ENCODE results near the gene PCDH19.

The PCDH19 gene

GRCh38 chrX:100363896-100364295 lies 46.2 kb downstream of the PCDH19 start:
- H3K9me3 ChIP-seq (ENCODE audit: control insufficient read depth, insufficient read depth, low read length): no peaks in the 10 kb centered on the region
- H3K4me1 ChIP-seq (ENCODE audit: insufficient read depth, low read length): peaks cover 4% of the 10 kb centered on the region; the same call in 1 of the 2 replicates
- no peak overlapping the region for H3K9ac ChIP-seq (ENCODE audit: low read depth, low read length)
- H3K36me3 ChIP-seq (ENCODE audit: insufficient read depth, low read length): no peaks in the 10 kb centered on the region

GRCh38 chrX:100358766-100359165 lies 51.3 kb downstream of the PCDH19 start:
- Histone ChIP-seq H3K36me3 (ENCODE audit: insufficient read depth, low read length) (no peaks in the 10 kb centered on the region), H3K9me3 (ENCODE audit: control insufficient read depth, insufficient read depth, low read length) (no peaks in the 10 kb centered on the region), H3K4me1 (ENCODE audit: insufficient read depth, low read length) (no peaks in the 10 kb centered on the region), H3K9ac (ENCODE audit: low read depth, low read length) (no peak overlapping the region)

GRCh38 chrX:100356351-100356896 lies 53.6 kb downstream of the PCDH19 start:
- no peaks in the 10 kb centered on the region for H3K36me3 ChIP-seq (ENCODE audit: insufficient read depth, low read length)
- no peak overlapping the region for H3K9ac ChIP-seq (ENCODE audit: low read depth, low read length)
- peaks cover 4% of the 10 kb centered on the region; the same call in 1 of the 2 replicates for H3K4me1 ChIP-seq (ENCODE audit: insufficient read depth, low read length)
- H3K9me3 ChIP-seq (ENCODE audit: control insufficient read depth, insufficient read depth, low read length): no peaks in the 10 kb centered on the region

- H3K4me1 ChIP-seq (ENCODE audit: insufficient read depth, low read length): peaks cover 7% of the 10 kb centered on the region; the same call in 1 of the 2 replicates
- H3K9ac ChIP-seq (ENCODE audit: low read depth, low read length): no peak overlapping the region
- H3K9me3 ChIP-seq (ENCODE audit: control insufficient read depth, insufficient read depth, low read length): no peaks in the 10 kb centered on the region
- no peaks in the 10 kb centered on the region for H3K36me3 ChIP-seq (ENCODE audit: insufficient read depth, low read length)
Measured at GRCh38 chrX:100355680-100356079, 54.4 kb downstream of the PCDH19 start.

GRCh38 chrX:100353326-100353725 lies 56.7 kb downstream of the PCDH19 start:
- H3K9me3 ChIP-seq (ENCODE audit: control insufficient read depth, insufficient read depth, low read length): no peaks in the 10 kb centered on the region

GRCh38 chrX:100350704-100351489 lies 59.2 kb downstream of the PCDH19 start:
- H3K36me3 ChIP-seq (ENCODE audit: insufficient read depth, low read length): no peaks in the 10 kb centered on the region
- H3K4me1 ChIP-seq (ENCODE audit: insufficient read depth, low read length): peaks cover 7% of the 10 kb centered on the region; the same call in 1 of the 2 replicates
- H3K9ac ChIP-seq (ENCODE audit: low read depth, low read length): no peak overlapping the region
- H3K9me3 ChIP-seq (ENCODE audit: control insufficient read depth, insufficient read depth, low read length): 0 out of 2 replicates have a peak, but pooled peaks cover 2% of the 10 kb centered on the region

More at GRCh38 chrX:100353326-100353725, 56.7 kb downstream of the PCDH19 start:
- Histone ChIP-seq H3K4me1 (ENCODE audit: insufficient read depth, low read length) (peaks cover 7% of the 10 kb centered on the region; the same call in 1 of the 2 replicates), H3K9ac (ENCODE audit: low read depth, low read length) (no peak overlapping the region), H3K36me3 (ENCODE audit: insufficient read depth, low read length) (no peaks in the 10 kb centered on the region)

GRCh38 chrX:100349391-100349790 lies 60.7 kb downstream of the PCDH19 start:
- H3K9ac ChIP-seq (ENCODE audit: low read depth, low read length): no peak overlapping the region
- no peaks in the 10 kb centered on the region for H3K36me3 ChIP-seq (ENCODE audit: insufficient read depth, low read length)
- 0 out of 2 replicates have a peak, but pooled peaks cover 2% of the 10 kb centered on the region for H3K9me3 ChIP-seq (ENCODE audit: control insufficient read depth, insufficient read depth, low read length)
- peaks cover 7% of the 10 kb centered on the region; the same call in 1 of the 2 replicates for H3K4me1 ChIP-seq (ENCODE audit: insufficient read depth, low read length)

GRCh38 chrX:100341142-100341510 lies 68.9 kb downstream of the PCDH19 start:
- no peaks in the 10 kb centered on the region for H3K9me3 ChIP-seq (ENCODE audit: control insufficient read depth, insufficient read depth, low read length)
- no peak overlapping the region for H3K9ac ChIP-seq (ENCODE audit: low read depth, low read length)
- H3K36me3 ChIP-seq (ENCODE audit: insufficient read depth, low read length): no peaks in the 10 kb centered on the region
- no peaks in the 10 kb centered on the region for H3K4me1 ChIP-seq (ENCODE audit: insufficient read depth, low read length)

- Histone ChIP-seq H3K9me3 (ENCODE audit: control insufficient read depth, insufficient read depth, low read length) (no peaks in the 10 kb centered on the region), H3K9ac (ENCODE audit: low read depth, low read length) (no peak overlapping the region), H3K36me3 (ENCODE audit: insufficient read depth, low read length) (no peaks in the 10 kb centered on the region), H3K4me1 (ENCODE audit: insufficient read depth, low read length) (no peaks in the 10 kb centered on the region)
Measured at GRCh38 chrX:100340491-100341141, 69.5 kb downstream of the PCDH19 start.

- H3K9ac ChIP-seq (ENCODE audit: low read depth, low read length): no peak overlapping the region
- no peaks in the 10 kb centered on the region for H3K4me1 ChIP-seq (ENCODE audit: insufficient read depth, low read length)
- H3K9me3 ChIP-seq (ENCODE audit: control insufficient read depth, insufficient read depth, low read length): no peaks in the 10 kb centered on the region
- H3K36me3 ChIP-seq (ENCODE audit: insufficient read depth, low read length): no peaks in the 10 kb centered on the region
Measured at GRCh38 chrX:100328351-100328750, 81.7 kb downstream of the PCDH19 start.

- Histone ChIP-seq H3K9ac (ENCODE audit: low read depth, low read length) (no peak overlapping the region), H3K9me3 (ENCODE audit: control insufficient read depth, insufficient read depth, low read length) (no peaks in the 10 kb centered on the region), H3K36me3 (ENCODE audit: insufficient read depth, low read length) (no peaks in the 10 kb centered on the region), H3K4me1 (ENCODE audit: insufficient read depth, low read length) (no peaks in the 10 kb centered on the region)
Measured at GRCh38 chrX:100319716-100320115, 90.4 kb downstream of the PCDH19 start.

GRCh38 chrX:100316987-100317386 lies 93.1 kb downstream of the PCDH19 start:
- Histone ChIP-seq H3K36me3 (ENCODE audit: insufficient read depth, low read length) (no peaks in the 10 kb centered on the region), H3K4me1 (ENCODE audit: insufficient read depth, low read length) (no peaks in the 10 kb centered on the region), H3K9me3 (ENCODE audit: control insufficient read depth, insufficient read depth, low read length) (no peaks in the 10 kb centered on the region), H3K9ac (ENCODE audit: low read depth, low read length) (no peak overlapping the region)

GRCh38 chrX:100315566-100315965 lies 94.5 kb downstream of the PCDH19 start:
- H3K36me3 ChIP-seq (ENCODE audit: insufficient read depth, low read length): no peaks in the 10 kb centered on the region
- H3K9me3 ChIP-seq (ENCODE audit: control insufficient read depth, insufficient read depth, low read length): no peaks in the 10 kb centered on the region
- H3K9ac ChIP-seq (ENCODE audit: low read depth, low read length): no peak overlapping the region
- no peaks in the 10 kb centered on the region for H3K4me1 ChIP-seq (ENCODE audit: insufficient read depth, low read length)

- no peak overlapping the region for H3K9ac ChIP-seq (ENCODE audit: low read depth, low read length)
- H3K4me1 ChIP-seq (ENCODE audit: insufficient read depth, low read length): no peaks in the 10 kb centered on the region
- no peaks in the 10 kb centered on the region for H3K36me3 ChIP-seq (ENCODE audit: insufficient read depth, low read length)
- H3K9me3 ChIP-seq (ENCODE audit: control insufficient read depth, insufficient read depth, low read length): no peaks in the 10 kb centered on the region
Measured at GRCh38 chrX:100299559-100299958, 110.5 kb downstream of the PCDH19 start.

GRCh38 chrX:100297728-100298127 lies 112.3 kb downstream of the PCDH19 start:
- H3K9ac ChIP-seq (ENCODE audit: low read depth, low read length): no peak overlapping the region
- H3K4me1 ChIP-seq (ENCODE audit: insufficient read depth, low read length): no peaks in the 10 kb centered on the region

More at GRCh38 chrX:100297728-100298127, 112.3 kb downstream of the PCDH19 start:
- Histone ChIP-seq H3K9me3 (ENCODE audit: control insufficient read depth, insufficient read depth, low read length) (no peaks in the 10 kb centered on the region), H3K36me3 (ENCODE audit: insufficient read depth, low read length) (no peaks in the 10 kb centered on the region)
